ENCODE results near the gene SSR2.
"Not testable (repeated sequence)": the region's sequence is repeated elsewhere in the genome, so short reads cannot be mapped to it uniquely, and the experiment has no call there.

SSR2 gene

GRCh38 chr1:155990005-155990739 lies 30.6 kb downstream of the SSR2 start:
- DNase-seq: no peak

- DNase-seq: peak; percentile 62 to 84
These were observed 31.3 kb downstream of the SSR2 start for GRCh38 chr1:155989242-155990004.

GRCh38 chr1:155984903-155985645 lies 35.7 kb downstream of the SSR2 start:
- DNase-seq: not testable (repeated sequence)

GRCh38 chr1:155984341-155984740 lies 36.4 kb downstream of the SSR2 start:
- DNase-seq: no peak

GRCh38 chr1:155983191-155984024 lies 37.3 kb downstream of the SSR2 start:
- no peak for DNase-seq

- no peak for DNase-seq
These were observed 38.6 kb downstream of the SSR2 start for GRCh38 chr1:155982106-155982505.

- DNase-seq: no peak
These were observed 39.3 kb downstream of the SSR2 start for GRCh38 chr1:155981266-155982088.

- DNase-seq: no peak
These were observed 41.0 kb downstream of the SSR2 start for GRCh38 chr1:155979597-155980343.

- DNase-seq: no peak
These were observed 41.8 kb downstream of the SSR2 start for GRCh38 chr1:155978973-155979429.

GRCh38 chr1:155978325-155978972 lies 42.3 kb downstream of the SSR2 start, which contains the start of gene ARHGEF2:
Gene ARHGEF2 (minus strand): TSS chr1:155978547. CDS start chr1:155978427, 120 bp downstream.
- peak in 1 of 2 donors; percentile 70 for DNase-seq

- DNase-seq: peak in 1 of 2 donors; percentile 52
These were observed 42.9 kb downstream of the SSR2 start for GRCh38 chr1:155977690-155978324.

GRCh38 chr1:155976913-155977689 lies 43.6 kb downstream of the SSR2 start:
- DNase-seq: no peak

GRCh38 chr1:155976062-155976912 lies 44.5 kb downstream of the SSR2 start:
- peak in 1 of 2 donors; percentile 41 for DNase-seq

- DNase-seq: no peak
These were observed 45.2 kb downstream of the SSR2 start for GRCh38 chr1:155975375-155976061.

GRCh38 chr1:155974208-155975115 lies 46.3 kb downstream of the SSR2 start:
- DNase-seq: peak; percentile 88 to 90

GRCh38 chr1:155973723-155974122 lies 47.0 kb downstream of the SSR2 start:
- DNase-seq: no peak

All from hippocampal formation (tissue), 2 donors.